DLD1 (cell line): ENCODE results near the gene SCCPDH.
"Not testable (repeated sequence)": the region's sequence is repeated elsewhere in the genome, so short reads cannot be mapped to it uniquely, and the experiment has no call there.

ENCODE experiments used
- in situ Hi-C: cut with HindIII; loops from 2 replicates; pipeline ENCODE4 v1.10.0; 2017; ENCODE audit warnings: low sequenced_read_pairs

The SCCPDH gene

DNA sequence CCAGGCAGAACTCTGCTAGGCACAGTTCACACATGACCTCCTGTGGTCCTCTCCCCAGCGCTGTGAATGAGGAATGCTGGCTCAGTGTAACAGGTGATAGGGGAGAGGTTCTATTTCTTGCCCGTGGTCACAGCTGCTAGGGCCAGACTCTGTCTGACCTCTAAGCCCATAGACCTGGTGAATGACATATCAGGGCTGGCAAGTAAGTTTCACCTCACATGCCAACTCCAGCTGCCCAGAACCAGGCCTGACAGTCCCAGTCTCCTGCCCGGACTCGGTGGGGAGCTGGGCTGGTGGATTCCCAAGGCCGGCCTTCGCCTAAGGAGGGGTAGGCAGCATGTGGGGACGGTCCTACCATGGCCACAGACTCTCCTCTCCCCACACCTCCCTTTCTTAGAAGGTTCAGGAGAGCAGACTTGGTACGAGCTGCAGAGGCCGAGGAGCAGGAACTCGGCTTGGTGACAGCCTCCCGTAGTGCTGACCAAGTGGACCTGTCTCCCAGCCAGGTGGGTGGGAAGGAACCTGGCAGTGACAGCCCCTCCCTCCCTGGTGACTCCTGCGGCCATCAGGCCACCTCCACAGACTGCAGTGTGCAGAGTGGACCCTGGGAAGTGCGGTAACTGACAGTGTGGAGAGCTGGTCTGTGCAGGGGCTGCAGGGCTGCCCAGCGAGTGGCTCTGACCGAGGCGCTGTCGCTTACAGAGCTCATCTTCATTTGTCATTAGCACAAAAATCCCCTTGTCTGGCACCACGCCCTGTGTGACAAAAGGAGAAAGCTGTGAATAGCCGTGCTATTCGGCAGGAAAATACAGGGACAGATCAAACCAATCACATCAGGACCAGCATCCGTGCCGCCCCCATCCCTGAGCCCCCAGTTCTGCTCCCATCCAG, 74.6 kb downstream of the SCCPDH start:
- in situ Hi-C loops = no loop called here

DNA sequence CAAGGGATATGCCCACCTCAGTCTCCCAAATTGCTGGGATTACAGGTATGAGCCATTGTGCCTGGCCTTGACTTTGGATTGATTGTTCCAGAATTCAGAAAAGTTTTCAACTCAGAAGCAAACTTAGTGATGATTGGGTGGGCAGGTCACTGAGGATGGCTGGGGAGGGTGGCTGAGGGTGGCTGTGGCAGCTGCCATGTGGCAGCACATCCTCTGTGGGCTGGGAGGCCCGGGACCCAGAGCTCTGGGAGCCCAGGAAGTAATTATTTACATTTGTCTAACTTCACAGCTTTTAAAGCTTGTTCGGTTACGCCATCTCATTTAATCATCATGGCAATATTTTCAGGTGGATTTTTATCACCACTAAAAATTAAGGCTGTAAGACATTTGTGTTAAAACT, 76.1 kb downstream of the SCCPDH start:
- in situ Hi-C loops = no loop called here

DNA sequence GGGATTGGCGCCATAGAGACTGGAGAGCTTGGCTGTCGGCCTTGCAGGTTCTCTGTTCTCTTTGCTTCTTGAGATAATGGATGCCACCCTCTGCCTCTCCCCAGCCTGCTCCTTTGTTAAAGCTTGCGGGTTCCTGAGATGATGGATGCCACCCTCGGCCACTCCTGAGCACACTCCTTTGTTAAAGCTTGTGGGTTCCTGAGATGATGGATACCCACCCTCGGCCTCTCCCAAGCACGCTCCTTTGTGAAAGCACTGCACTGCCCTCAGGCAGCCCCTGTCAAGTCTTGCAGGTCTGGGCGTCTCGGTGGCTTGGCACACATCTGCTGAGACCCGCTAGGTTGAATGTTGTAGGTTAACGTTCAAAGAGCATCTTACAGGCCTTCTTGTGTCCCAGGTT, 76.5 kb downstream of the SCCPDH start:
- in situ Hi-C loops = no loop called here

DNA sequence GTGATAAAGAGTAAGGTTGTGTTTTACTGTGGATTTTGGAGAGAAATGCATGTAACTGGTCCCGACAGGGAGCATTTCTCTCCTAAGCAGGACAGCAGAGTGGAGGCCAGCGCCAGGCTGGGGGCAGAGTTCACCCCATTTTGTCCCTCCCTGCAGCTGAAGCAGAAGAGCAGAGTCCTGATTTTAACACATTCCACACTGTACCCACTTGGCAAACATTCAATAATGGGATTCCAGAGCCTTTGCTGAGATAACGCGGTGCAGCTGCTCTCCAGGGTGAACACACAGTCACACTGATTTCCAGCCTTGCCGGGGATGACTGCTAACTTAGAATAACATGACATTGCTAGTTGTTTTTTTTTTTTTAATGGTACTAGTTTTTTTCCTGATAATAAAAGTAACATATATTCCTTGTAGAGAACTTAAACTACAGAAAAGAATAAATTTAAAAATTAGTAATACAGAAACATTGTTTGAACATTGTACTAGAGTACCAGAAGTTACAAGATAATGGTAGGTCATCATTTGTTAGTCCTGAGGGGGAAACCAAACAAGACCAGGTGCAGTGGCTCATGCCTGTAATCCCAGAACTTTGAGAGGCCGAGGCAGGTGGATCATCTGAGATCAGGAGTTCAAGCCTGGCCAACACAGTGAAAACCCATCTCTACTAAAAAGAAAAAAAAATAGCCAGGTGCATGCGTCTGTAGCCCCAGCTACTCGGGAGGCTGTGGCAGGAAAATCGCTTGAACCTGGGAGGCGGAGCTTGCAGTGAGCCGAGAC, 77.2 kb downstream of the SCCPDH start:
- in situ Hi-C loops = no loop called here

DNA sequence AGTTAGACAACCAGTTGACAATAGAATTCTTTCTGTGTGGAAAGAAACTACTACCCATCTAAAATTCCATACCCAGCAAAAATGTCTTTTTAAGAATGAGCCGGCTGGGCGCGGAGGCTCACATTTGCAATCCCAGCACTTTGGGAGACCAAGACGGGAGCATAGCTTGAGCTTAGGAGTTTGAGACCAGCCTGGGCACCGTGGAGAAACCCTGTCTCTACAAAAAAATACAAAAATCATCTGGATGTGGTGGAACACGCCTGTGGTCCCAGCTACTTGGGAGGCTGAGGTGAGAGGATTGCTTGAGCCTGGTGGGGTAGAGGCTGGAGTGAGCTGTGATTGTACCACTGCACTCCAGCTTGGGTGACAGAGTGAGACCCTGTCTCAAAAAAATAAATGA, 79.2 kb downstream of the SCCPDH start:
- in situ Hi-C loops = no loop called here

DNA sequence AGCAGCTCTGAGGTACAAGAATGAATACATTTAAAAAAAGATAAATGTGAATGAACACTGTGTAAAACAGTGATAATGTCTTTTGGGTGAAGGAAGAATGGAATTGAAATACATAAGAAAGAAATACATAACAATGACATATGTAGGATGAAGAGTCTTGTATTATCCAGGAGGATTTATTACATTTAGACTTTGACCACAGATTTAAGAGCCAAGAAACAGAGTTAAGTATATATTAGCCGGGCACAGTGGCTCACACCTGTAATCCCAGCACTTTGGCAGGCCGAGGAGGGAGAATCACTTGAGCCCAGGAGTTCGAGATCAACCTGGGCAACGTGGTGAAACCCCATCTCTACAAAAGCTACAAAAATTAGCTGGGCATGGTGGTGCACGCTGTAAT, 79.7 kb downstream of the SCCPDH start:
- in situ Hi-C loops = no loop called here

DNA sequence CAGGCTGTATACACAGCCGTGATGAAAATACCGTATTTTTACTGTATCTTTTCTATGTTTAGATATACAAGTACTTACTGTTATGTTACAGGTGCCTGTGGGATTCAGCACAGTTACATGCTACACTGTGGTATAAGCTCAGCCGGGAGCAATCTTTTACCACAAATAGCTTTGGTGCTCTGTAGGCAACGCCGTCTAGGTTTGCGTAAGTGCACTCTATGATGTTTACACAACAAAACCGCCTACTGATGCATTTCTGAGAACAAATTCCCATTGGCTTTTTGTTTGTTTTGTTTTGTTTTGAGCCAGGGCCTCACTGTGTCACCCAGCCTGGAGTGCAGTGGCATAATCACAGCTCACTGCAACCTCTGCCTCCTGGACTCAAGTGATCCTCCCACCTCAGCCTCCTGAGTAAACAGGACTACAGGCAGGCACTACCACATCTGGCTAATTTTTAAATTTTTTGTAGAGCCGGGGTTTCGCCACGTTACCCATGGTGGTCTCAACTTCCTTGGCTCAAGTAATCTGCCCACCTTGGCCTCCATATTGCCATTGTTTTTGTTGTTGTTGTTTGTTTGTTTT, 81.0 kb downstream of the SCCPDH start:
- in situ Hi-C loops = no loop called here

DNA sequence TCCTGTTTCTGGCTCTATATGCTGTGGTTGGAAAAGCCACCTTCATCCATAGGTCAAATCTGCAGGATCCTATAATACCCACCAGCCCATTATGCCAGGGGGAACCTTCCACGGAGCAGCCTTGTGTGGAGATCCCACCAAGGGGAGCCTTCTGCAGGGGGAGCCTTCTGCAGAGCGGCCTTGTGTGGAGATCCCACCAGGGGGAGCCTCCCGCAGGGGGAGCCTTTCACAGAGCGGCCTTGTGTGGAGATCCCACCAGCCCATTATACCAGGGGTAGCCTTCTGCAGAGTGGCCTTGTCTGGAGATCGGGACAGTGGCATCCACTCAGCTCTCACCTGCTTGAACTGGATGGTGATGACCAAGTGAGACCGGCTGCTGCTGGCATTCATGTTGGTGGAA, 85.3 kb downstream of the SCCPDH start:
- in situ Hi-C loops = no loop called here

DNA sequence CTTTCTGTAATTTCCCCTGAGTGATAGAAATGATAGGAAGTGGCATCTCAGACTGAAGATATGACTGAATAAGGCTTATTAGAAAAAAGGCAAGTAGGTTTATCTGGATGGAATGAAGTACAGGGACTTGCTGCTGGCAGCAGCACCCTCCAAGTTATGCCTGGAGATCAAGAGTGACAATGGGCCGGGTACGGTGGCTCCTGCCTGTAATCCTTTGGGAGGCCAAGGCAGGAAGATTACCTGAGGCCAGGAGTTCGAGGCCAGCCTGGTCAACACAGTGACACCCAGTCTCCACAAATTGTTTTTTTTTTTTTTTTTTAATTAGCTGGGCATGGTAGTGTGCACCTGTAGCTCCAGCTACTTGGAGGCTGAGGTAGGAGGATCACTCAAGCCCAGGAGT, 87.8 kb downstream of the SCCPDH start:
- in situ Hi-C loops = no loop called here

DNA sequence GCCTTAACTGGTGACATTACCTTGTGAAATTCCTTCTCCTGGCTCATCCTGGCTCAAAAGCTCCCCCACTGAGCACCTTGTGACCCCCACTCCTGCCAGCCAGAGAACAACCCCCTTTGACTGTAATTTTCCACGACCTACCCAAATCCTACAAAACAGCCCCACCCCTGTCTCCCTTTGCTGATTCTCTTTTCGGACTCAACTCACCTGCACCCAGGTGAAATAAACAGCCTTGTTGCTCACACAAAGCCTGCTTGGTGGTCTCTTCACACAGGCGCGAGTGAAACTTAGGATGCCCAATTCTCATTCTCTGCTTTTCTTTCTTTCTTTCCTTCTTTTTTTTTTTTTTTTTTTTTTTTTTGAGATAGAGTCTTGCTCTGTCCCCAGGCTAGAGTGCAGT, 89.1 kb downstream of the SCCPDH start:
- in situ Hi-C loops = not testable (repeated sequence)

DNA sequence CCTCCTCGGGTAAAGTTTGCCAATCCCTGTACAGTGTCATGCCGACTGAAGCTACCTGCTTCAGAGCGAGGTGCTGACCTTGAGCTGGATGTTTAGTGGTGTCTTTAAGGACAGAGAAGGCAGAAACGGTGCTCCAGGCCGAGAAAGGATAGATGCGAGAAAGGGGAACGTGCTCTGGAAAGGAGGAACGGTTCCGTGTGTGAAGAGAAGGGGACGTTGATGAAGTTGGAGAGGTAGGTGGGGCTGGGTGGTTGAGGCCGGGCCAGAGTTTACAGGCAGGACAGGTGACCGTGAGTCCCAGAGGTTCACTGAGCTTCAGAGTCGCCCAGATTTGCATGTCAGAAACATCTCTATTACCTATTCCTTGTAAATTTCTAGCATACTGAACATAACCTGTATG, 90.7 kb downstream of the SCCPDH start:
- in situ Hi-C loops = no loop called here

DNA sequence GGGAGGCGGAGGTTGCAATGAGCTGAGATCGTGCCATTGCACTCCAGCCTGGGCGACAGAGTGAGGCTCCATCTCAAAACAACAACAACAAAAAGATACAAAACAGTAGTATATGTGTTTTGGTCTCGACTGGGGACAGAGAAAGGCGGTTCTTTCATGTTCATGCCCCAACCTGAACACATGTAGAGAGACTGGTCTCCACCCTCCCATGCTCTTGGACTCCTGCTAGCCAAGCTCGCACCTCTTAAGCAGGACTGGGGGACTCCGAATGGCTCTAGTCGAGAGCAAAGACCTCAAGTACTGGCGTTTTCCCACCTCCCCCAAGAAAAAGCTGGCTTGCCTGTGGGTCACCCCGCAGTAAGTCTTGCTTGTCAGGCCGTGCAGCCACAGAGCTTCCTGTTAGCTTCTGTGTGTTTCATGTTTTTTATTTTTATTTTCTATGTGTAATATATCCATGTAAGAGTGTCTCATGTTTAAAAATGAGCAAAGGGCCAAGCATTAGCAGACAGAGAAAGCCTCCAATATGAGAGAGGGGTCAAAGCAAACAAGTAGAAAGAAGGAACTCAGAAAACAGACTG, 91.6 kb downstream of the SCCPDH start:
- in situ Hi-C loops = no loop called here
